GM21786 (cell line): ENCODE data around the gene GABRP.
"Not testable (repeated sequence)": the region's sequence is repeated elsewhere in the genome, so short reads cannot be mapped to it uniquely, and the experiment has no call there.

Source experiments
- ATAC-seq: cut with Tn5 transposase; IDR thresholded peaks from one replicate; pipeline ENCODE4 v1.9.1; 2021; ENCODE audit not compliant: unreplicated experiment

The GABRP gene

DNA sequence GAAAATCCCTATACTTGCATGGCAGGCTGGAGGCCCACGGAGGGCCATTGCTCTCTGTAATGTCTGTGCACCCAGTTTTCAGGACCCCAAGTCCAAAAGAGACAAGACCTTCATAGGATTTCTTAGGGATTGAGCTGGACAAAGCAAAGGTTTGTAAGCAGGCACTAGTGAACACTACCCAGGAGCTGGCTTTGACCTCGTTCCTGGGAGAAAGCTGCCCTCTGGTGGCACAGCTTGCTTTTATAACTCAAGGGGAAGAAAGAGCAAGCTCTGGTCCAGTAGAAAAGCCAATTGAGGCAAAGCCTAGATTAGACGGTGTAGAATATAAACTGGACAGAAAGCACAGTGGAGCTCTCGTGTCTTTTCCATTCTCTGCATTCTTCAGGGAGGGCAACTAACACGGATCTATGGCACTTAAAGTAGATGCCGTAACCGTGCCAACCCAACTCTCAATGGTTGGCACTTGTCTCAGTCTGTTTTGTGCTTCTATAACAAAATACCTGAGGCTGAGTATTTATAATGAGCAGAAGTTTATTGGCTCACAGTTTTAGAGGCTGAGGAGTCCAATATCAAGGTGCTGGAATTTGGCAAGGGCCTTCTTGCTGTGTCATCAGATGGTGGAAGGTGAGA is 7.9 kb downstream of the GABRP start:
- ATAC-seq, result peak; percentile 70

DNA sequence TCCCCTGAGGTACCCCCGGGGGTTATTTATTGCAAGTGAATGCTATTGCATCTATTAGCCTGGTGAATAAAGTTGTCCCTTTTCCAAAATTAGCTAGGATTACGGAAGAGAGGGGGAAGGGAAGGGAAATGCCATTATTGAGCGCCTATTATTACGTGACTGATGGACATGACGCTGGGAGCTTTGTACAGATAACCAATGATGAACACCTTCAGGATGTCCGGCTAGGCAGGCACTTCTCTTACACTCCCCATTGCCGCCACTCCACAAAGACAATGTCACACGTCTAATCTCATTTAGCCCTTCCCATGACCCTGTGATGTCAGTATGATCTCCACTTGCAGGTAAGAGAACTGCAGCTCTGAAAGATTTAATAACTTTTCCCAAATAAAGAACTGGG is 9.4 kb downstream of the GABRP start:
- ATAC-seq, result no peak

DNA sequence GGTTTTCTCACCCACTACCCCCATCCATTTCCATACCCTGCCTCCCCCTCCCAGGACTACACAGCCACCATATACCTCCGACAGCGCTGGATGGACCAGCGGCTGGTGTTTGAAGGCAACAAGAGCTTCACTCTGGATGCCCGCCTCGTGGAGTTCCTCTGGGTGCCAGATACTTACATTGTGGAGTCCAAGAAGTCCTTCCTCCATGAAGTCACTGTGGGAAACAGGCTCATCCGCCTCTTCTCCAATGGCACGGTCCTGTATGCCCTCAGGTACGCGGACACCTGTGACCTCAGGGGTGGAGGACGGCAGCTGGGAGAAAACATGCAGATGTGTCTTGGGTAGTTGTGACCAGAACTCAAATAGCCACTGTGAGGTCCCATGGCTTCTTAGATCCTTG is 11.6 kb downstream of the GABRP start:
- no peak for ATAC-seq

DNA sequence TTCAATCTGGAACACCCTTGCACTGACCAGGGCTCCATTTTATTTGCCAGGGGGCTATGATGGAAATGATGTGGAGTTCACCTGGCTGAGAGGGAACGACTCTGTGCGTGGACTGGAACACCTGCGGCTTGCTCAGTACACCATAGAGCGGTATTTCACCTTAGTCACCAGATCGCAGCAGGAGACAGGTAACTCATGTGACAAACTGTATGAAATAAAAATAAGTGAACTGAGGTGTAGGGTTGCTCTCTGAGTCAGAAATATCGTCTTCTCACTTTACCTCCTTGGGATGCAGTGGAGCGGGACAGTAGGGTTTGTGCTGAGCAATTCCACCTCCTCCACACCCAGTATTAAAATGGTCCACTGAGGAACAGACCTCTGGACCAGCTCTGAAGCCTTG is 22.1 kb downstream of the GABRP start:
- no peak for ATAC-seq

DNA sequence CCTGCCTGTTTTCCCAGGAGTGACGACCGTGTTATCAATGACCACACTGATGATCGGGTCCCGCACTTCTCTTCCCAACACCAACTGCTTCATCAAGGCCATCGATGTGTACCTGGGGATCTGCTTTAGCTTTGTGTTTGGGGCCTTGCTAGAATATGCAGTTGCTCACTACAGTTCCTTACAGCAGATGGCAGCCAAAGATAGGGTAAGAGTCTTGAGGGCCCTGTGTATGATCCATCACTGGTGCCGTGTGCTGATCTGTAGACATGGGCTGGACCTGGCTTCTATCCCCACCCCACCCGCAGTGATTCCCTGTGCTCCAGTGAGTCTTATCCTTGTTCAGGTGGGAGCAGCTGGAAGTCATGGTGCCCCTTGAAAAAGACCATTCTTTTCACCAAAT is 26.0 kb downstream of the GABRP start:
- ATAC-seq, result no peak

DNA sequence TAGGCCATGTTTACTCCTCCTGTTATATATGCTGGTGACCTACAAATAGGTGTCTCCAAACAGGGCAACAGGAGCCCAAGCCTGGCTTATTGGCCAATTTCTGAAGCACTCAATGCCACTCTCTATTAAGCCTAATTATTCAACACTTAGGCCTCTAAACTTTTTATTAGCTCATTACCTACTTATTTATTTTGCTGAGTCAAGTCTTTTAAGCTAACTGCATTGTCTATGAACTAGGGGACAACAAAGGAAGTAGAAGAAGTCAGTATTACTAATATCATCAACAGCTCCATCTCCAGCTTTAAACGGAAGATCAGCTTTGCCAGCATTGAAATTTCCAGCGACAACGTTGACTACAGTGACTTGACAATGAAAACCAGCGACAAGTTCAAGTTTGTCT is 28.2 kb downstream of the GABRP start:
- ATAC-seq, result no peak

DNA sequence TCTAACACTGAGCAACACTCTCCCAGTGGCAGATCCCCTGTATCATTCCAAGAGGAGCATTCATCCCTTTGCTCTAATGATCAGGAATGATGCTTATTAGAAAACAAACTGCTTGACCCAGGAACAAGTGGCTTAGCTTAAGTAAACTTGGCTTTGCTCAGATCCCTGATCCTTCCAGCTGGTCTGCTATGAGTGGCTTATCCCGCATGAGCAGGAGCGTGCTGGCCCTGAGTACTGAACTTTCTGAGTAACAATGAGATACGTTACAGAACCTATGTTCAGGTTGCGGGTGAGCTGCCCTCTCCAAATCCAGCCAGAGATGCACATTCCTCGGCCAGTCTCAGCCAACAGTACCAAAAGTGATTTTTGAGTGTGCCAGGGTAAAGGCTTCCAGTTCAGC is 29.7 kb downstream of the GABRP start:
- no peak for ATAC-seq

DNA sequence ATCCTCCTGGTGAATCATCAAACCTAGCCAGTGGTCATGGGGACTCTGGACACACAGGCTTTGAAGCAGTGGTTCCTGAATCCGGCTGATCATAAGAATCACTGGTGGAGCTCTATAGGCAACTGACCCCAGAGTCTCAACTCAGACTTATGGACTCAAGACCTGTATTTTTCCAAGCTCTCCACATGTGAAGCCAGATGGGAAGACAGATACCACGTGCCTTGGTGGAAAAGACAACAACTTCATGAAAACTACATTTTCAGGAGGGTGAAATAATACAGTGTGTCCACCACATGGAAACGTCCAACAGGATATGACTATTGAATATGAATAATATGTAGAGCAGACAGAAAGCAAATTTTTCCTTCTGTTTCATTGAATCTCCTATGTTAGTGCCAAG is 33.7 kb downstream of the GABRP start:
- ATAC-seq, result no peak

DNA sequence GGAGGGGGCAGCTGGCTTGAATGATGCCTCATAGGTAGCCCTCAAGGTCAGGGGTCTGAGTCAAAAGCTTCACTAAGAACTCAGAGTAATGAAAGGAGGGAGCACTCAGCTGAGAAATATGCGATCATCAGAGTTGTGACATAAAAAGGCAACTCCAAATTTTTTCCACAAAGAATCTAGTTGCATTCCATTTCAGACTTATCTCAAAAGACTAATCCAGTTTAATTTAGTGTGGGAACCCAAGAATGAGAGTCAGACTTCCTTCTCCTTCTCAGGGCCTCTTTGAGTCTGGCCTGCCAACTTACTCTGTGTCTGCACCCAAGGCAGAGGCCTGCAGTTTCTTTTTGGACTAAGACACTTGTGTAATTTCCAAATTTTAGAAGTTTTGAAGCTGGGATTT is 34.7 kb downstream of the GABRP start:
- ATAC-seq, result no peak

DNA sequence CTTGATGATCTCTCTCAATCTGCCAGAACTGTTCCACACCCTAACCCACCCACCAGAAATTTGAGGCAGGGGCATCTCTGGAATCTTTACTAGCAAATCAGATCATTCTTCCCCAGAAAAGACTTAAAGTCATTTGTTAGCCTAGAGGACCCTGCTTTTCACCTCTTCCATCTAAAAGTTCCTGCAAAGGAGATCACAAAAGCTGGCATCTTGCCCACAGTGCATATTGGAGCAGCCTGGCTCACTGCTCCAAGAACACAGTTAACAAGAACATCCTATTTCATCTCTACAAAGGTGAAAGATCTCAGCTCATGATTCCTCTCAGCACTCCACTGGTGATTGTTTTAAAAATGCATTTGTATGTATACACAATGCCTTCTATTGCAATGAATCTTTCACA is 36.3 kb downstream of the GABRP start:
- no peak for ATAC-seq

DNA sequence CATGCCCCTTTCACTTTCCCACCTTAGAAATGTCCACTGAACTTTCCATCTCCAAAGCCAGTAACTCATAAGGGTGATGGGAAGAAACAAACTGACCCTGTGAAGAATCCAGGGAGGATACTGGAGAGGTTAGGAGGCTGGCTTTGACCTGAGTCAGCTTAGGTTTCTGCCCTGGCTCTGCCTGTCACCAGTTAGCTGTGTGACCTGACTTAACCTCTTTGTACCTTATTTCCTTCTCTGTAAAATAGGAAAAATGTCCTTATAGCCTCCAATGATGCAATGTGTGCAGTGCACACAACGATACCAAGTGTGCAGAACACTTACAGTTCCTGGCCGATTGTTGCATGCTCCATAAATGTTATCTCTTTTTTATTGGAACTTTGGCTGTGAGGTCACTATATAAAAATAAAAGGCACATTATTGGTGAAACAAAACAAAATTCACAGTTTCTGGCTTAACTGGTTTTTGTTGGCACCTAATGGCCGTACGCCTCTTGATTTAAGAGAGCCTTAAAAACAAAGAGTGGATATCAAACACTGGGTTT is 37.8 kb downstream of the GABRP start:
- no peak for ATAC-seq

DNA sequence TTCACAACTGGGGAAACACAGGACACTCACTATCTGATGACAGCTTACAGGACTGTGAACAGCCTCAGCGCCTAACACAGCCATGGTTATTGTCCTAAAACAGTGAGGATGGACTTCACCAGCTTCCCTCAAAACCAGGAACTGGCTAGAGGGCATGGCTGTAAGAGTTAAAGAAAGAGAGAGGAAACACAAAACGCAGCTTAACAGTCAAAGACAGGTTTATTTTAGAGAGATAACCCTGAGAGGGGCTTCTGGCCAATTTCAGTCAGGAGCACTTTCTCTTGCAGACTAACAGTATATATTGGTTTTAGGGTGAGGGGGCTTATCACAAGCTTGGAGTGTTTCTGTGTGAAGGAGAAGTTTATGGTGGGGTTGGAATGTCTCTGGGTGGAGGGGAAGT is 42.6 kb downstream of the GABRP start:
- no peak for ATAC-seq

DNA sequence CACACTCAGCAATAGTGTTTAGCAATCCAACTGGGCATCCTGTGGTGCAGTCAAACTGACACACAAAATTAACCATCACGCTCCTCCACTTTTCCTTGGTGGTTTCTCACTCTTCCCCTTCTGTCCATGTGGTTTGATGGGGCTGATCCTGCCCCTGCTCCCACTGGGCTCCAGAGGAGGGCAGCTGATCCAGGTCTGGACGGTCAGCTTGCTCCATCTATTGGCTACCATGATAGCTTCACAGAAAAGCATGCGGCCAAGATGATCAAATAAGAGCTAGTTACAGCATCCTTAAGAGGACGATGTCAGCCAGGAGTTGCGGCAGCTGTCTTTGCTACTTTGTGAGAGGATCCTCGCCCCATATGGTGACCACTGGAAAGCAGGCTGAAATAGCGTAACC is 48.7 kb downstream of the GABRP start:
- no peak for ATAC-seq

DNA sequence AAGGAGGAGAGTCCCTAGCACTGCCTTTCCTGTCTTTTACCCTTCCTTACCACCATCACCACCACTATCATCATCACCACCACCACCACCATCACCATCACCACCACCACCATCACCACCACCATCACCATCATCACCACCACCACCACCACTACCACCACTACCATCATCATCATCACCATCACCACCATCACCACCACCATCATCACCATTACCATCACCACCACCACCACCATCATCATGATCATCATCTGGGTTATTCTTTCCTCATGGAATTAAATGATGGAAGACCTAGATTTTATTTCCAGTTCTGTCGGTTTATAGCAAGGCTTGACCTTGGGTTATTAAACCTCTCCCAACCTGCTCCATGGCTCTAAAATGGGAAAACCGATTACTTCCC is 50.5 kb downstream of the GABRP start:
- not testable (repeated sequence) for ATAC-seq

DNA sequence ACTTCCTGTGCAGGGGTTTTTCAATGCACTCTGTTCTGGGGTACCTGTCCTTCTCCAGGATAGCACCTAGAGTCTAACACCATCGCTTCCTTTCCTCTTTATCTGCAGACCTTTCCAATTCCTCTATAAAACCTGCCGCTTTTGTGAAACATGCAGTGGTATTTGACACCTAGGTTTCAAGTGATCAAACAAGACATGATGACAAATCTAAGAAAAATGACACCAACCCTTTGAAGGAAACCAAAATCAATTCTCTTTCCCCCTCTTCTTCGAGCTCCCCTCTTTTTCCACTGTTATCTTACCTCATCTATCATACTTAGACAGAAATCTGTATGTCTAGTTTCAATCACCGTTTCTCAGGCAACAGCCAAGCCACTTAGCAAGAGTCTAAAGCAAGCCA is 52.7 kb downstream of the GABRP start:
- ATAC-seq, result no peak

DNA sequence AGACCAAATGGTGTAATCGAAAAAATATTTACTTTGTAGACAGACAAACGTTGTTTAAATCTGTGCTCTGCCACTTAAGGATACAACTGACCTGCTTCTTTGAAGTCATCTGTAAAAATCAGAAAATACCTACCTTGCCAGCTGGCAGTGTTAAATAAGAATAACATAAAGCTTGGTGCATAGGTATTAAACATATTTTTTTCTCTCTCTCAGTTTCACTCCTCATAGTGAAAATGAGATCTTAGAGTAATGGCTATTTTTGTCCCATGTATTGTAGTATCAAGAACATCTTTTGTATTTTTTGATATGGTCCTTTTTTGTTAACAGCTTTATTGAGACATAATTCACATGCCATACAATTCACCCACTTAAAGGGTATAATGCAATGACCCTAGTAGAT is 60.3 kb downstream of the GABRP start:
- ATAC-seq, result no peak

DNA sequence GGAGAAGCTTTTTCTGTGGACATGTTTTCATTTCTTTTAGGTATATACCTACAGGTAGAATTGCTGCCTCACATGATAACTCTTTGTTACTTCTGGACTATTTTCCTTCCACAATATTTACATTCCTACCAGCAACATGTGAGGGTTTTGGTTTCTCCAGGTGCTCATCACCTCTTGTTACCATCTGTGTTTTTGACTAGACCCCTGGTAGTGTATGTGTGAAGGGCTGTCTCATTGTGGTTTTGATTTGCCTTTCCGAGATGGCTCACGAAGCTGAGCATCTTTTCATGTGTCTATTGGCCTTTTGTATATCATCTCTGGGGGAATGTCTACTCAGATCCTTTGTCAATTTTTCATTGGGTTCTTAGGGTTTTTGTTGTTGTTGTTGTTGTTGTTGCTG is 61.1 kb downstream of the GABRP start:
- no peak for ATAC-seq

DNA sequence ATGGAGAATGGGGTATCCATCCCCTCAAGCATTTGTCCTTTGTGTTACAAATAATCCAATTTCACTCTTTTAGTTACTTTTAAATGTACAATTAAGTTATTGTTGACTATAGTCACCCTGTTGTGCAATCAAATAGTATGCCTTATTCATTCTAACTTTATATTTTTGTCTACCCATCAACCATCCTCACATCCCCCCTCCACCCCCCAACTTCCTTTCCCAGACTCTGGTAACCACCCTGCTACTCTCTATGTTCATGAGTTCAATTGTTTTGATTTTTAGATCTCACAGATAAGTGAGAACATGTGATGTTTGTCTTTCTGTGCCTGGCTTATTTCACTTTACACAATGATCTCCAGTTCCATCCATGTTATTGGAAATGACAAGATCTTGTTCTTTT is 62.9 kb downstream of the GABRP start:
- no peak for ATAC-seq

DNA sequence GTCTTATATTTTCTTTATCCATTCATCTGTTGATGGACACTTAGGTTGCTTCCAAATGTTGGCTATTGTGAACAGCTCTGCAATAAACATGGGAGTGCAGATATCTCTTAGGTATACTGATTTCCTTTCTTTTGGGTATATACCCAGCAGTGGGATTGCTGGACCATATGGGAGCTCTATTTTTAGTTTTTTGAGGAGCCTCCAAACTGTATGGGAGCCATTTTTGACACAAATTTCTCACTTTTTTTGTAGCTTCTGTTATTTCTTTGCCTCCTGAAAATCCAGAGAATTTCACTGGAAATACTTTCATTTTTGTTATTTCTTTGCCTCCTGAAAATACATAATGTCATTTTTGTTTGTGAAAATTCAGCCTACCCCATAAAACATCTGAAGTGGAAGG is 63.3 kb downstream of the GABRP start:
- ATAC-seq, result no peak

DNA sequence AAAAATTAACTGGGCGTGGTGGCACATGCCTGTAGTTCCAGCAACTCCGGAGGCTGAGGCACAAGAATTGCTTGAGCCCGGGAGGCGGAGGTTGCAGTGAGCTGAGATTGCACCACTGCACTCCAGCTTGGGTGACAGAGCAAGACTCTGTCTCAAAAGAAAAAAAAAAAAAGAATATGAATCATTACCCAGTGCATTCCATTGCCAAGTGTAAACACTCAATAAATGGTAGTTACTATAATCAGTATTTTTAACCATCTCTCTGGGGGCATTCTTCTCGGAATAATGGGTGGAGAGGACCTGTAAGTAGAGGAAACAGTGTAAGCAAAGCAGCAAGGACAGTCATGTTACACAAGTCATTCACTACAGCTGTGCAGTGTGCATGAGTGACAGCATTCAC is 64.5 kb downstream of the GABRP start:
- no peak for ATAC-seq

DNA sequence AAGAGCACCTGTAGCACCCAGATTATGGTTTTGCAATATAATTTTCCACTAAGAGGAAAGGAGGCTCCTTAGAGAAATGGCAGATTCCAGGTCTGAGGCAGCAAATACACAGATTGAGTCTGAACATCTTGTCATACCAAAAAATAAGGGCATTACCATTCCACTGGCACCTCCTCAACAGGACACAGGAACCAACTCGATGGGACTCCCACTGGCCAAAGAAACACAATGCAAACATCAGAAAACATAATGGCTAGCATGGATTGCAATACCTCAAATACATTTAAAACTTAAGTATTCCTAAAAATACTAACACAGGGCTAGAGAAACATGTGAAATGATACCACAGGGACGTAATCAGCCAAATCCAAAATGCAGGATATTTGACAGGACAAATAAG is 65.8 kb downstream of the GABRP start:
- no peak for ATAC-seq

DNA sequence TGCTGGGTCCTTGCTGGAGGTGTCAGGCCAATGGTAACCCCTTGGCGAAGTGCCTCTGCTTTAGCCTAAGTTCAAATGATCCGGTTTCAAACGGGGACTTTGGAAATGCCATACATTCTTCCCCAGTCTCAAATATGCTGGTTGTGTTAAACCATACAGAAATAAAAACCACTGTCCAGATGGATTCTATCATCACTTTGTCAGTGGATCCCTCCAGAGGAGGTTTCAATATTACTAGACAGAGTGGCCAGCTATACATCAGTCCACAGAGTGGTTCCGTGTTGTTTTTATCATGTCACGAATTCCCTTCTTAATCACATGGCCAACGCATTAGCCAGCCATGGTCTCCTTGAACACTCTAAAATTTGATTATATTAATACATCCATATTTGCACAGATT is 71.0 kb downstream of the GABRP start:
- ATAC-seq, result no peak

DNA sequence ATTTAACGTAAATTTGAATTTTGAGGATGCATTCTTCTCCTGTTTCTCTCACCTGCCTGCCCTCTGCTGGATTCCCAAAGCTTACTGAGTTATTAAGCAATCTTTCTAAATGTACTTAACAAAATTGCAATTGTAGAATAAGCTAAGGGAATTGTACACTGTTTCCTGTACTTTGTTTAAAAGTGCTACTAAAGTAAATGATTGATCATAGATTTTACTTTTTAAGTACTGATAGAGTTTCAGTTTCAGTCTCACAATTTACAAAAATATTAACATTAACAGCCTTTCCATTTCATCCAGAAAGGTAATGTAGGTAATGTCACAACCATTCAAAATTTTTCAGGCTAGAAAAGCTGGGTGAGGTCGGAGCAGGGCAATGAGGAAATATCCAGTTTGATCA is 73.5 kb downstream of the GABRP start:
- ATAC-seq, result no peak

DNA sequence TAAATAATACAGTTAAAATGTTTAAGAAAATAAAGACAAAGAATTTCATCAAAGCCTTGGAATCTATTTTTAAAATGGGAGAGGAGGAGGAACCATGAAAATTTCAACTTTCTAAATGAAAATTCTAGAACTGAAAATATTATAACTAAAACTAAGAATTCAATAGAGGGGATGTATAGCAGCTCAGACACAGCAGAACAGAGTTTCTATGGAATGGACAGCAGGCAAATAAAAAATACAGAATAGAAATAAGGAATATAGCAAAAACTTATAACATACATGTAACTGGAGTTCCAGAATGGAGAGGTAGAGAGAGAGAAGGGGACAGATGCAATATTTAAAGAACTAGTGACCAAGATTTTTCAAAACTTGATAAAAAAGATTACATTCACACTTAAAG is 76.9 kb downstream of the GABRP start:
- ATAC-seq, result no peak
